D721Med (cell line): Measurements from ENCODE around the gene GPR161.

Experiments used
- DNase-seq: peaks from one replicate; pipeline ENCODE4 v3.0.0; 2011; ENCODE audit warnings: low spot score; ENCODE audit not compliant: insufficient read length
- FAIRE-seq: peaks from 2 replicates; lab custom pipeline; 2011; peaks lifted over from hg19 to GRCh38; lab: Jason Lieb, UNC
- CTCF ChIP-seq: IDR thresholded peaks from 2 replicates; pipeline ENCODE4 v1.5.1; 2012; ENCODE audit warnings: mild to moderate bottlenecking, control low read depth; ENCODE audit not compliant: insufficient read depth; ENCODE audit errors: missing control alignments

The GPR161 gene

GRCh38 chr1:168125051-168125450 lies 11.7 kb downstream of the GPR161 start:
- DNase-seq, result no peak
- no peak for FAIRE-seq
- no peak for TF ChIP-seq CTCF

GRCh38 chr1:168121401-168122011 lies 15.2 kb downstream of the GPR161 start:
- FAIRE-seq, result no peak

GRCh38 chr1:168119750-168120149 lies 17.0 kb downstream of the GPR161 start:
- DNase-seq (no peak), FAIRE-seq (no peak)
- TF ChIP-seq CTCF, result no peak

More at GRCh38 chr1:168121401-168122011, 15.2 kb downstream of the GPR161 start:
- DNase-seq, result no peak
- TF ChIP-seq CTCF, result no peak

GRCh38 chr1:168116327-168116799 lies 20.4 kb downstream of the GPR161 start:
- DNase-seq, result no peak
- TF ChIP-seq CTCF, result no peak
- no peak for FAIRE-seq

- no peak for DNase-seq
- FAIRE-seq, result no peak
Measured at GRCh38 chr1:168114845-168115244, 21.9 kb downstream of the GPR161 start.

GRCh38 chr1:168112673-168113305 lies 23.9 kb downstream of the GPR161 start:
- FAIRE-seq (no peak), DNase-seq (no peak)
- TF ChIP-seq CTCF, result no peak

More at GRCh38 chr1:168114845-168115244, 21.9 kb downstream of the GPR161 start:
- TF ChIP-seq CTCF, result no peak
